Activated CD4-positive, CD25-positive, alpha-beta regulatory T cell treated with anti-CD3 and anti-CD28 coated beads, Interleukin-2, amount 50 U/mL, for 24 hours (primary cell): ENCODE measurements around the gene GFRA1.

Experiments
- ATAC-seq, 2 donors: fragments of 150-1000 bp; cut with Tn5 transposase; one replicate each; pipeline ENCODE4 v1.10.0; 2021; ENCODE audit warnings: mild to moderate bottlenecking in 1 of 2, moderate library complexity in 1 of 2

Gene GFRA1

GRCh38 chr10:116272440-116273283, at the start of gene GFRA1:
TSS of gene GFRA1 (minus strand) at chr10:116273206. CDS start at chr10:116272029, 1,177 bp downstream.
- no peak for ATAC-seq

GRCh38 chr10:116316503-116316902, 43.5 kb upstream of the GFRA1 start:
- no peak for ATAC-seq

- no peak for ATAC-seq
These were observed 39.5 kb upstream of the GFRA1 start for GRCh38 chr10:116312548-116312947.

- no peak for ATAC-seq
These were observed 38.9 kb upstream of the GFRA1 start for GRCh38 chr10:116311706-116312490.

GRCh38 chr10:116311016-116311415, 38.0 kb upstream of the GFRA1 start:
- ATAC-seq, result no peak

GRCh38 chr10:116307455-116307854, 34.4 kb upstream of the GFRA1 start:
- ATAC-seq, result no peak

- no peak for ATAC-seq
These were observed 33.8 kb upstream of the GFRA1 start for GRCh38 chr10:116306847-116307246.

GRCh38 chr10:116304923-116305322, 31.9 kb upstream of the GFRA1 start:
- ATAC-seq, result no peak

- ATAC-seq, result no peak
These were observed 27.5 kb upstream of the GFRA1 start for GRCh38 chr10:116300542-116300941.

GRCh38 chr10:116298586-116298985, 25.6 kb upstream of the GFRA1 start:
- no peak for ATAC-seq

GRCh38 chr10:116296291-116296721, 23.3 kb upstream of the GFRA1 start:
- no peak for ATAC-seq

- no peak for ATAC-seq
These were observed 19.5 kb upstream of the GFRA1 start for GRCh38 chr10:116292493-116292892.

GRCh38 chr10:116289652-116290051, 16.6 kb upstream of the GFRA1 start:
- no peak for ATAC-seq

- no peak for ATAC-seq
These were observed 15.0 kb upstream of the GFRA1 start for GRCh38 chr10:116287906-116288501.

GRCh38 chr10:116286626-116287200, 13.7 kb upstream of the GFRA1 start:
- no peak for ATAC-seq

- ATAC-seq, result no peak
These were observed 8.8 kb upstream of the GFRA1 start for GRCh38 chr10:116281775-116282174.

- ATAC-seq, result no peak
These were observed 5.8 kb upstream of the GFRA1 start for GRCh38 chr10:116278846-116279245.

- ATAC-seq, result no peak
These were observed 4.0 kb upstream of the GFRA1 start for GRCh38 chr10:116276981-116277380.

GRCh38 chr10:116274064-116274904, 1.3 kb upstream of the GFRA1 start:
- ATAC-seq, result no peak

GRCh38 chr10:116271593-116272439, 1.2 kb downstream of the GFRA1 start:
- no peak for ATAC-seq
